ENCODE measurements around the gene PTGES3.
"Not testable (repeated sequence)": the region's sequence is repeated elsewhere in the genome, so short reads cannot be mapped to it uniquely, and the experiment has no call there.

The PTGES3 gene

DNA sequence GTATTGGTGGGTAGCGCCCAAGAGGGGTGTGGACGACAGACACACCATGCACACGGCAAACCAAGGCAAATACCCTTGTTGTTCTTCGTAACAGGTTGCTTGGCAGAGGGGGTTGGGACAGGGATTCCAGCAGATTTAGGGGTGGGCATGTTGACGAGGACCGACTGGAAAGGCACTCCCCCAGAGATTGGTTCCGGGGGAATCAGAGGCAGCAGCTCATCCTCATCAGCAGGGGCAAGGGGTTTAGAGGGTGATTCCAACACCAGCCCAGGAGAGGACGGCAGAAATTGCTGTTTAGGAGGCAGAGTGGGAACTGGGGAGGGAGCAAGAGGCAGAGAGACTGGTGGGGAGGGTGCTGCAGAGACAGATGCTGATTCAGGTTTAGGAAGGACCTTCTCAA lies 27.7 kb upstream of the PTGES3 start:
- no peak overlapping the region for H3K27ac ChIP-seq

DNA sequence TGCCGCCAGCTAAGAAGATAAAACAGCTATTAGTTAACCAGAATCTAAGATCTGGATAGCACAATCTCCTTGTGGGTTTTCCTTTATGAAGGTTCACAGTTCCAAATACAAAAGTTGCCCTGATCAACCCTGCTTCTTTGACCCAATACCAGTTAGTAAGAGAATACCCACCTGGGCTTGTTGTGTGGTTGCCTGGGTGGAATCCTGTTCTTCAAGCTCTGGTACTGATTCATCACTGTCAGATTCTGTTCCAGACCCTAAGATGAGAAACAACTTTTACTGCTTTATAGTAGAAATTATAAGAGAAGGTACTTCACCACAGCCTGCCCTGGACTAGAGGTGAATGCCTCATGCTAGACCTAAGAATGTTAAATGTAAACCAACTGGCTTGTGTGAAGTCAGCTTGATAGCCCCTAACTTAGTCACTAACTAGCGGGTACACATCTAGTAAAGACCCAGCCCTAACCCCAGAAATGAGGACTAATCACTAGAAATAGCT lies 26.4 kb upstream of the PTGES3 start:
- Histone ChIP-seq H3K27ac (no peak overlapping the region), H3K4me3 (ENCODE audit: low read depth, low read length) (no peak overlapping the region), H3K27me3 (replicated peaks) (no peaks in the 10 kb centered on the region), H3K36me3 (replicated peaks) (peaks cover 59% of the 10 kb centered on the region)
- DNase-seq: no peak
- no peak for TF ChIP-seq CTCF (IDR thresholded peaks at IDR 0.05; ENCODE audit: low read depth, low read length, missing control alignments)
- in situ Hi-C loops (cut with HindIII; ENCODE audit: low pct_ligation_motif_present, low sequenced_read_pairs): no loop called here

More for the DNA sequence above, 27.7 kb upstream of the PTGES3 start:
- Histone ChIP-seq H3K27me3 (replicated peaks) (no peaks in the 10 kb centered on the region), H3K4me3 (ENCODE audit: low read depth, low read length) (no peak overlapping the region), H3K36me3 (replicated peaks) (peaks cover 71% of the 10 kb centered on the region)
- DNase-seq: no peak
- no peak for TF ChIP-seq CTCF (IDR thresholded peaks at IDR 0.05; ENCODE audit: low read depth, low read length, missing control alignments)
- in situ Hi-C loops (cut with HindIII; ENCODE audit: low pct_ligation_motif_present, low sequenced_read_pairs): no loop called here

DNA sequence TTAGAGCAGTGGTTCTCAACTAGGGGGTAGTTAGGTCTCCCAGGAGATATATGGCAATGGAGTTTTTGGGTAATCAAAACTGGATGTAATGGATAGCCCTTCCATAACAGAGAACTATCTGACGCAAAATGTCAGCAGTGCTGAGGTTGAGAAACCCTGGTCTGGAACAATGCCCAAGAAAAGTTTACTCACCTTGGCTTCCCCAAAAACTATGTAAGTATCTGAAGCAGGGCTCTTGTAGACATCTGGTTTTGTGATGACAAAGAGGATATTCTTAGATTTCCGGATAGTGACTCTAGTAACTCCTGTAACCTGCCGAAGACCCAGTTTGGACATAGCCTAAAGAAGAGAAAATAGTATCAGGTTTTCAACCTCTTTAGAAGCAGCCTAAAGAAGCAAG lies 25.3 kb upstream of the PTGES3 start:
- no peak overlapping the region for H3K27ac ChIP-seq
- TF ChIP-seq CTCF (IDR thresholded peaks at IDR 0.05; ENCODE audit: low read depth, low read length, missing control alignments): no peak
- peaks cover 52% of the 10 kb centered on the region for H3K36me3 ChIP-seq (replicated peaks)
- in situ Hi-C loops (cut with HindIII; ENCODE audit: low pct_ligation_motif_present, low sequenced_read_pairs): no loop called here
- H3K4me3 ChIP-seq (ENCODE audit: low read depth, low read length): no peak overlapping the region
- H3K27me3 ChIP-seq (replicated peaks): no peaks in the 10 kb centered on the region
- DNase-seq: no peak

DNA sequence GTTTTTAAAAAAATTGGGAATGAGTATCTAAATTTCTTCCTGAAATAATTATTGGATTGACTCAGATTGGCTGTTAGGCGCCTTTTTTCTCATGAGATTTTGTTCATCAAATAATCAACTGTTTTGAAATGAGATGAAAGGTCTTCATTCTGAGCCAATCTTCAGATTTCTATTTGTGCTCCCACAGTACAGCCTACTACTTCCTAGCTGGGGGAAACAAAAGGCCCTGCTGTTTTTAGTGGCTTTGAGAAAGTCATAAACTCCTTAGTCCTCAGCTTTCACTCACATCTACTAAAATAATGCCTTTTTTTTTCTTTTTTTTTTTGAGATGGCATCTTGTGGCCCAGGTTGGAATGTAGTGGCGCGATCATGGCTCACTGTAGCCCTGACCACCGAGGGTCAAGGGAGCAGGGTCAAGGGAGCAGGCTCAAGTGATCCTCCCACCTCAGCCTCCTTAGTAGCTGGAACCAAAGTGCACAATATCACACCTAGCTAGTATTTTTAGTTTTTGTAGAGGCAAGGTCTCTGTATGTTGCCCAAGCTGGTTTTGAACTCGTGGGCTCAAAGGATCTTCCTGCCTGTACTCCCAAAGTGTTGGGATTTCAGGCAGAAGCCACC lies 21.8 kb upstream of the PTGES3 start:
- TF ChIP-seq CTCF (IDR thresholded peaks at IDR 0.05; ENCODE audit: low read depth, low read length, missing control alignments): no peak
- in situ Hi-C loops (cut with HindIII; ENCODE audit: low pct_ligation_motif_present, low sequenced_read_pairs): no loop called here
- no peak for DNase-seq
- H3K4me3 ChIP-seq (ENCODE audit: low read depth, low read length): no peak overlapping the region
- H3K27me3 ChIP-seq (replicated peaks): no peaks in the 10 kb centered on the region
- H3K27ac ChIP-seq: no peak overlapping the region
- H3K36me3 ChIP-seq (replicated peaks): peaks cover 37% of the 10 kb centered on the region

GRCh38 chr12:56704522-56704921 lies 16.4 kb upstream of the PTGES3 start:
- in situ Hi-C loops (cut with HindIII; ENCODE audit: low pct_ligation_motif_present, low sequenced_read_pairs); H3K27me3 ChIP-seq (replicated peaks); DNase-seq; H3K4me3 ChIP-seq (ENCODE audit: low read depth, low read length); H3K36me3 ChIP-seq (replicated peaks); H3K27ac ChIP-seq: not testable (repeated sequence)

- in situ Hi-C loops (cut with HindIII; ENCODE audit: low pct_ligation_motif_present, low sequenced_read_pairs): no loop called here
- Histone ChIP-seq H3K27me3 (replicated peaks) (no peaks in the 10 kb centered on the region), H3K4me3 (ENCODE audit: low read depth, low read length) (no peak overlapping the region), H3K27ac (no peak overlapping the region), H3K36me3 (replicated peaks) (no peaks in the 10 kb centered on the region)
- DNase-seq: no peak
- TF ChIP-seq CTCF (IDR thresholded peaks at IDR 0.05; ENCODE audit: low read depth, low read length, missing control alignments): no peak
Measured at GRCh38 chr12:56699020-56699661, 11.1 kb upstream of the PTGES3 start.

Measured in brain microvascular endothelial cell (primary cell).